22Rv1 (cell line): ENCODE data around the gene ORAI3.

Experiments
- CTCF ChIP-seq: fragments of 450-650 bp; IDR thresholded peaks from 2 replicates; pipeline ENCODE4 v1.5.1; 2017; ENCODE audit warnings: mild to moderate bottlenecking
- ZFX ChIP-seq: fragments of 450-650 bp; IDR thresholded peaks from 2 replicates; pipeline ENCODE4 v1.6.1; 2017; ENCODE audit warnings: antibody characterized with exemption, borderline replicate concordance

- TF ChIP-seq CTCF = no peak
- TF ChIP-seq ZFX = no peak
These were observed 805 bp upstream of the ORAI3 start for GRCh38 chr16:30947859-30948666.
